ENCODE data around the gene PPP4R3A.
A peak's percentile ranks its signal among the peaks of the same experiment; 100 is the strongest.
"Not testable (repeated sequence)": the region's sequence is repeated elsewhere in the genome, so short reads cannot be mapped to it uniquely, and the experiment has no call there.

The PPP4R3A gene

DNA sequence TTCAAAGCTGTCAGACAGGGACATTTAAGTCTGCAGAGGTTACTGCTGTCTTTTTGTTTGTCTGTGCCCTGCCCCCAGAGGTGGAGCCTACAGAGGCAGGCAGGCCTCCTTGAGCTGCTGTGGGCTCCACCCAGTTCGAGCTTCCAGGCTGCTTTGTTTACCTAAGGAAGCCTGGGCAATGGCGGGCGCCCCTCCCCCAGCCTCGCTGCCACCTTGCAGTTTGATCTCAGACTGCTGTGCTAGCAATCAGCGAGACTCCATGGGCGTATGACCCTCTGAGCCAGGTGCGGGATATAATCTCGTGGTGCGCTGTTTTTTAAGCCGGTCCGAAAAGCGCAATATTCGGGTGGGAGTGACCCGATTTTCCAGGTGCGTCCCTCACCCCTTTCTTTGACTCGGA, 73.8 kb downstream of the PPP4R3A start:
- DNase-seq (ENCODE audit: low spot score): not testable (repeated sequence)

DNA sequence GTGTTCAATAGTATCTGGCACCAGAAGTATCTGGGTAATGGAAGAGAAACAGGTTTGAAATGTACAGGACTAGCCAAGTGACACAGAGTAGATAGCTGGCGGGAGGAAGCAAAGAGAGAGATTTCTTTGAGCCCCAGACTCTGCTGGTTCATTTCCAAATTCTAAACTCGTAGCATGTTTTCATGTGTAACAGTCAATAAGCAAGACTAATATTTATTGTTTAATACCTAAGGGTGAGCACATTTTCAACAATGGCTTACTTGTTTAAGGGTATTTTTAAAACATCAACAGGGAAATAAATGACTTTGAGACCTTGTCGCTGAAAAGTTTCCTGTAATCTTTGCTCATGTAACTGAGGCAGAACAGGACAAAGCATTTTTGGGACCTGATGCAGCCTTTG, 80.7 kb downstream of the PPP4R3A start:
- DNase-seq (ENCODE audit: low spot score): no peak

DNA sequence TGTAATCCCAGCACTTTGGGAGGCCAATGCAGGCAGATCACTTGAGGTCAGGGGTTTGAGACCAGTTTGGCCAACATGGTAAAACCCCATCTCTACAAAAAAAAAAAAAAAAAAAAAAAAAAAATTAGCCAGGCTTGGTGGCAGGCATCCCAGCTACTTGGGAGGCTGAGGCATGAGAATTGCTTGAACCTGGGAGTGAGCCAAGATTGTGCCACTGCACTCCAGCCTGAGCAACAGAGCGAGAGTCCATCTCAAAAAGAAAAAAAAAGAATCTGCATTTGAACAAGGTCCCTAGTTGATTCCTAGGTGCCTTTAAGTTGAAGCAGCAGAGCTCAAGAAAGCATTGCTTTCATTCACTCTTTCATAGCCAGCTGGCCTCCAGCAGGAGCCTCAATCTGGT, 81.2 kb downstream of the PPP4R3A start:
- not testable (repeated sequence) for DNase-seq (ENCODE audit: low spot score)

DNA sequence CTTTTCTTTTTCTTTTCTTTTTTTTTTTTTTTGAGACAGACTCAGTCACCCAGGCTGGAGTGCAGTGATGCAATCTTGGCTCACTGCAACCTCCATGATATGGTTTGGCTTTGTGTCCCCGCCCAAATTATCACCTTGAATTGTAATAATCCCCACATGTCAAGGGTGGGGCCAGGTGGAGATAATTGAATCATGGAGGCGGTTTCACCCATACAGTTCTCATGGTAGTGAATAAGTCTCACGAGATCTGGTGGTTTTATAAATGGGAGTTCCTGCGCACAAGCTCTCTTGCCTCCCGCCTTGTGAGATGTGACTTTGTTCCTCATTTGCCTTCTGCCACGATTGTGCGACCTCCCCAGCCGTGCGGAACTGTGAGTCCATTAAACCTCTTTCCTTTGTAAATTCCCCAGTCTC, 84.6 kb downstream of the PPP4R3A start:
- not testable (repeated sequence) for DNase-seq (ENCODE audit: low spot score)

DNA sequence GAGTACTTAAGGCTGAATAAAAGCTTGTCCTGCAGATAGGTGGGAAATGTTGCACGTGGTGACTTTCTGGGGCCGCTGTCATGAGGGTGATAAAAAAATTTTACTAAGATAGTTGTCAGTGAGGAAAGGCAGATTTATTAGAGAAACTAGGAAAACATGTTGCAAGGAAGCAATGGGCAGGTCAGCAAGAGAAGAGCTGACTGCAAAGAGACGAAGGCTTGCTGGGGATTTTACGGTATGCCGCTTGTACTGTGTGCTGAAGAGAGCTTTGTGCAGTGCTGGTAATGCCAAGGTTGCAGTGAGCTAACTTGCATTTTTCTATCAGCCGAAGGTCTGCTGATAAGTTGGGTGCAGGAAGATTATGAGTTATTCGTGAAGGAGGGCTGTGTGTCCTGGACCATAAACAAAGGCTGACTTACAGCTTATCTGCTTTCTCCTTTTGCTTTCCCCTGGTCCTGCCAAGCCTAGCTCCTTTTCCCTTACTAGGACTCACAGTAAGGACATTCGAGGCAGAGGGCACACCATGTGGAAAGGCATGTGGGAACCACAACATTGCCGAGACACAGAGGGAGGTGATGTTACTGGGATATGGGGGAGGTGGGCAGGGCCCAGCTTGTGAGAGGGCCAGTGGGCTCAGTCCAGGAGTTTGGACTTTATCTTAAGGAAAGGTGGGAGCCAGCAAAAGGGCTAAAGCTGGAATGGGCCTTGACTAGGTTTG, 85.1 kb downstream of the PPP4R3A start:
- DNase-seq (ENCODE audit: low spot score): no peak

DNA sequence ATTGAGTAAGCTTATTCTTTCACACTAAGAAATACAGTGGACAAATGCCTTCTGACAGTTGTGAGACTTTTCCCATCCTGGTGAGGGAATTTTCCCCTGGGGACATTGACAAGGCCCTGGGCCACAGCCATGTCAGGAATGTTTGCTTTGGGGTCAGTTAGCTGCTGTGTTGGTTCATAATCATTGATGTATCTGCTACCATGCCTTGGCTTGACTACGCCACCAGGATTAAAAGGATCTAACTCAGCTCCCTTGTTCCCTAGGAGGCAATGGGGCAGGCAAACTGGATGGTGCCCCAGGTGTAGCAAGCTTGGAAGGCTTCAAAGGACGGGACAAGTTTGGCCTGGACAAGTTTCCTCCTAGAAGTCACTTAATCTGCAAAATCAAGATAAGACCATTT, 89.4 kb downstream of the PPP4R3A start:
- DNase-seq (ENCODE audit: low spot score): no peak

DNA sequence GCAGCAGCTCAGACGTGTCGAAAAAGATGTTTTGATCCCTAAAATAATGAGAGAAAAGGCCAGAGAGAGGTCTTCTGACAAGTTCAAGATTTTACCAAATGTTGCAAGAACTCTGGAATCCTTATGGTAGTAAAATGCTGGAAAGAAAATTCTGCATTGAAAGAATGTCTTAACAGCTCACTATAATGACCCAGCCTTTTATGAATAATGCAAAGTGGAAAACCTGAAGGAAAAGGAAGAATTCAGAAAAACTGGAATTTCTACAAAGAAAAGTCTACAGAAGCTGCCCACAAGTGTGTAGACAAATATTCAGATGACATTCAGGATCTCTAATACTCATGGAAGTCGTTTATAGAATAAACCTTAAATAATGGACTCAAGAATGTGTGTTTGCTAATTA, 90.7 kb downstream of the PPP4R3A start:
- DNase-seq (ENCODE audit: low spot score): no peak

DNA sequence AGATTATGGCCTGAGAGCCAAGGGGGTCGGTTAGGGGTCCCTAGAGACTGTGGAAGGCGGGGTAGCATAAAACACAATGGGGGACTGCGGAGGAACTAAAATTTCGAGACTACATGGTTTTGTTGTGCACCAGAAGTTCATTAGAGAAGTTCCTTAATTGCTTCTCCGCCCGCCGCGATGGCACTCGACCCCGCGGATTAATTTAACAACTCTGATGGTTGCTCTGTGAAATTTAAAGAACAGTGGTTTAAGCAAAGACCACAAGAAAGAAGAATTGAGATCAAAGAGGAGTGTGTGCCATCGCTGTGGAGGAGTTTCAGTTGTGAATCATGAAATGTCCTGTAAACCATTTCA, 91.1 kb downstream of the PPP4R3A start:
- no peak for DNase-seq (ENCODE audit: low spot score)

DNA sequence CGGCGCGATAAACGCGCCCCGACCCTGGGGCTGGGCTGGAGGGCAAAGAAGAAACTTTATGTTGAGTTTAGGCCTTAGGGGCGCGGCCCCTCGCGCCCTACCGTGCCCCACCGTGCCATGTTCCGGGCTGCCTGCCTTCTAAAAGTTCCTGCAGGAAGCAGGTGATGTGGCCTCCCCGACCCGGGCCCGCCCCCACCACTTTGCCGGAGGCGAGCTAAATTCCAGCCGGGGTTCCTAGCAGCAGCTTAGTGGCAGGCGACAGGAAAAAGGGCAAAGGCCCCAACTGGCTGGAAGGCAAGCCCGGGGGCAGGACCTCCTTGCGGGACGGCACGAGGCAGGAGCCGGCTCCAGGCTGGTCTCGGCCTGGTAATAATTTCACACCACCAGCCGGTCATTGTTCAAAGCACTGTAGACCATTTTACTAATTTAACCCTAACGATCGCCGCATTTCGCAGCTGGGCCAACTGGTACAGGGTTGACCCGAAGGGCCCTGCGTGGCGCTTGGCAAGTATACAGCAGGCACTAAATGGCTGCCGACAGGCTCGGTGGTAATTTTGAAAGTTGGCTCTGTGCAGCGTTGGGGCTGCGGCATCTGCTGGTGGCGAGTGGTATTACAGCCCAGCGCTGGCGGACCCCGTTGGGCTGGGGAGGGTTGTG, 91.6 kb downstream of the PPP4R3A start:
- DNase-seq (ENCODE audit: low spot score): peak; percentile 59

DNA sequence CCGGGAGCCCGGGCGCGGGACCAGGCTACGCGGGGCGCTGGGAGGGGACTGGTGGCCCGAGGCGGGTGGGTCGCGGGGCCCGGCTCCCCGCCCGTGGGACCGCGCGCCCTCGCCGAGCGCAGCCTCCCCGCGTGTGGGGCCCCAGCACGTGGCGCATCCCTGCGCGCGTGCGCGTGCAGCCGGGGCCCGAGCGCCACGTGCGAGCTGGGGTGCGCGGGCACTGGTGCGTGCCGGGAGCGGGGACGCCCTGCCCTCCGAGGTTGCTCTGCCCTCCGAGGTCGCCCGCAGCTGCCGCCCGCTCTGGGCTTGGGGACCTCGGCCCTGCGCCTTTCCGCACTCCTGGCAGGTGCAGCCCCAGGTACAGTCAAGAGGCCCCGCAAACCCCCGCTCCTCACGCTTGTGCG, 92.1 kb downstream of the PPP4R3A start:
- DNase-seq (ENCODE audit: low spot score): peak; percentile 58

DNA sequence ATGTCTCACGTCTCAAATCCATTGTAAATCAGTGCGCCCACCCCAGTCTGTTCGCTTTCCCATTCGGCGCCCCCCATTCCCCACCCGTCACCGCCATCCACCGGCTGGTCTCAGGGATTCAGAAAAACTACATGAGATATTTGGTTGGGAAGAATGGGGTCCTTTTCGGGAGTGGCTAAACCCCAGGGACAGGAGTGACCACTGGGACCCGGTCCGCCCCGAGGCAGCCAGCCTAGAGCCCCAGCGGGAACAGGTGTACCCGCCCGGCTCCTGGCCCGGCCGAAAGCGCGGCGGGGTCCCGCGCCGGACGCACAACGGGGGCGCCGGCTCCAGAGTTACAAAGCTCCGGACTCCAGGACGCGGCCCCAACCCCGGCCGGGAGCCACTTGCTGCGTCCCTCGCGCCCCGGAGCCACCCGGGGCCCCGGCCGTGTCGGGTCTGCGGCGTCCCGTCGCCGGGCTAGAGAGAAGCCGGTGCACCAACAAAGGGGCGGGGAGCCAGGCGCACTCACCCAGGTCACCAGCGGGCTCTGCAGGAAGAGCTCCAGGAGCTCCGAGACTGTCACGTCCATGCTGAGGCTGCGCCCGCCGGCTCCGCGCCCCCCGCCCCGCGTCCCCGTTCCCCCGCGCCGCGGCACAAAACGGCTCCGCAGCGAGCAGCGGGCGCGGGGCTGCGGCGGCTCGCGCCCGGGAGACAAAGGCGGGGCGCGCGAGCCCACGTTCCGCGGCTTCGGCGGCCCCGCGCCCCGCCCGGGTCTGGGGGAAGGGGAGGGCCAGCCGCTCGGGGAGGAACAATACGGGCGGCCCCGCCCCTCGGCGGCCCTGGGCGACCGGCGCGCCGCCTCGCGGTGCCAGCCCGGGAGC, 92.8 kb downstream of the PPP4R3A start, which contains the start of gene CCDC88C:
Gene CCDC88C, minus strand, starts transcription at position 701 of the 863 bp plus-strand sequence. Its CDS starts 130 bp downstream, at position 571.
- DNase-seq (ENCODE audit: low spot score): peak; percentile 84

DNA sequence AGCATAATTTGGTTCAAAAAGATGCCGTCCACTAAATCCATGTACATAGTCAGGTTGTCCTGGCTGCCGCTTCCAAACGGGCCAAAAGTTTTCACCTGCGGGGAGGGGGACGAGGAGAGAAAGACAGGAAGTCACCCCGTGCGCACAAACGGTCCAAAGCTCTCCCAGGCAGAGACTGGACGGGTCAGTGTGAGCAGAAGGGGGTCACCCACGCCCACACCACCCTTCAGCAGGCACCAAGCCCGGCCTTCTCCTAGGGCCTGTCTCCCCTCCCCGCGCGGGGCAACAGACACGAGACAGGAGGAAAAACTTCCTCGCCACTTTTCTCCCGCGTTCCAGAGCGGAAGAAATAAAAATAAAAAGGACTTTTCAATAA, 93.4 kb downstream of the PPP4R3A start:
- peak; percentile 24 for DNase-seq (ENCODE audit: low spot score)

DNA sequence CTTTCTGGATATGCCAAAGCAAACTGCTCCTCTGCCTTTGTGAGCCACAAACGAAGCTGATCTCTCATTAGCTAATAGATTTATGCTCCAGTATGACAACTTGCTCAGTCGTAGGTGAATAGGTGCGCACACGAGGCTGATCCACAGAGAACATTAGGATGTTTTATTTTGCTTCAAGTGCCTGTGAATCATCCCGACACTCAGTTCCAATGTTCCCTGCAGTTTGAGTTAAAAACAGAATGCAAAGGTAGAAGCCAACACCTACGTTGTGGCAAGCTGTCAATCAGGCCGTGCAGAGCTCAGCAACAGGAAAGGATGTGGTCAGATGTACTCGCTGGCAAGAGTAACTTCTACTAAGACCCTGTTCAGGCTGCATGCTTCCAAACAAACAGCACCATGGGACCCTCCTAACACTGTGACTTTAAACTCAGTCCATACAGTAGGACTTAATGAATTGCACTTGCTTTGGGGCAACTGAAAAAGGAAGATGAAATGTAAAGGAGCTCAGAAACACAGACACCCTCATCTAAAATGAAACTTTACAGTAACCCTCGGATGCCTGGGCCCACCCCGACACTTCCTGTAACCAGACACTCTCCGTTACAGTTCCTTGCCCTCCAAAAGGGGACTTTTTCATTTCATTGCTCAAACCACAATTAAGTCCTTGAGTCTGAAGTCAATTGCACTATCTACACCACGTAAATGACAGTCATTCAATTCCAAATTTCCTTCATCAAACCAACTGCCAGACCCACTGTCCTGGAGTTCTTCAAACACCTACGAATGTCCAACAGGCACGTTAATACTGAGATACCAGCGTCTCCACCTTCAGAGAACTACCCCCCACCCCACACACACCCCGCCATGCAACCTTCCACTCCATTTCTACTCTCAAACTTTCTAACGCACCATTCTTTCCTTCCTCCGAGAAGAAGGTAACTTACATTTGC, 94.0 kb downstream of the PPP4R3A start:
- peak; percentile 18 for DNase-seq (ENCODE audit: low spot score)

DNA sequence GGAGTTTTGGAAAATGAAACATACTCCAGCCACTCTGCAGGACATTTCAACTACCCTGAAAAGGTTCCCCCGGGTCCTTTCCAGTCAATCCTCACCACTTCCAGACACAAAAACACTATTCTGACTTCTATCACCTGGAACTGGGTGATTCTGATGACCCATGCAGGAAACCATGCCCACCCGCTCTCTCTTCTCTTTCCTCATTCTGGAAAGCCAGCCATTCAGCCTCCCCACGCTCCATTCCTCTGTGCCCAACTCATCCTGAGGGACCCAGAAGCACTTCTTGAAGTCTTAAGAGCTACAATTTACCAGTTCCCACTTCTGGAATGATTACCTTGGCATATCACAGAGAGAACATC, 95.7 kb downstream of the PPP4R3A start:
- DNase-seq (ENCODE audit: low spot score): no peak

DNA sequence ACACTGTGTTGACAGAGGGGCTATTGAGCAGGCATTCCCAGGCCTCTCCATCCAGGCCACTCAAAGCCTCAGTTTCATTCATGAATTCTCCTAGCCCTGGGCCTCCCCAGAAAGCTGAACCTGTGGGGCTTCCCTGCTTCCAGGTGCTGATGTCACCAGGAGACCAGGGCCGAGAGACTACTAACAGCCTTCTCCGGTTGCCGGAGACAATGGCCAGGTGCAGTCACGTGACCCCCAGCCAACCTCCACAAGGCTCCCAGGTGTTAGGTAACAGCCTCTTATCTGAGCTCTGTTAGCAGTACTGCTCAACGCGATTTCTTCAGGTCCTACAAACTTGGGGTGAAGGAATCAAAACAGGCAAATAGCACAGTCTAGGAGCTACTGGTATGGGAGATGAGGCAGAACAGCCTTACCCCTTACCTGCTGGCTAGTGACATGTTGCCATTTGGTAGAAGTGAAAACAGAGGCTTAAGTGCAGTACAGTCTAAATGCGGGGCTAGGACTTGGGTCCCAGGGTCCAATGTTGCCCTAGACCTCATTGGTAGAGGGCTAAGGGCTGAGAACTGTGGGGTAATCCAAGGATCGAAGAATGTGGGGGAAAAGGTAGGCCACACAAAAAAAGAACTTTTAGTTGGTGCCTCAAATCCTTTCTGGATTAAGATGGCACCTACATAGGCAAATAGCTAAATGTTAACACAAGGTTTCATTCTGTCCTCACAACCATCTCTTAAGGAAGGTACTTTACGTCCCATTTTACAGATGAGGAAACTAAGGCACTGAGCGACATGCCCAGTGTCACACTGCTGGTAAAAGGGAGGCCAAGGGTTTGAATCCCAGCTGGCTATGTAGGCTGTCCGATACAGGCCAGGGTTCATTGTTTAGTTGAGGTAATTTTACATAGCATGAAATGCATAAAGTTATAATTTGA, 96.3 kb downstream of the PPP4R3A start:
- peak; percentile 84 for DNase-seq (ENCODE audit: low spot score)

DNA sequence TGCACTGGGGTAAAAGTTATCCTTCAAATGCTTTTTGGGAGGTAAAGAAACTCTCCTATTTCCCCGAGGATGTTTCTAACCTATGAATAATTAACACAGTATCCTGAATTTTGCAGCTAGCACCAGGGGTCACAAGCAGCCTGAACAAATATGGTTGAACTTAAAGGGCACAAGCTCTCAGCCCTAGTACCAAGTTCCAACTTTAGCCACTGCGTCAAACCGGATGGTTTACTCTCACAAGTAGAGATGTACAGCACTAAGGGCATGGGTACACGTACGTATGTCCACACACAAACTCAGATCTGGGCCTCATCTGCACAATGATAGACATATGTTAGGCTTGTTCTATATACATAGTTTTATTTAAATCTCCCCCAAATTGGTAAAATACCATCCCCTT, 97.2 kb downstream of the PPP4R3A start:
- no peak for DNase-seq (ENCODE audit: low spot score)

DNA sequence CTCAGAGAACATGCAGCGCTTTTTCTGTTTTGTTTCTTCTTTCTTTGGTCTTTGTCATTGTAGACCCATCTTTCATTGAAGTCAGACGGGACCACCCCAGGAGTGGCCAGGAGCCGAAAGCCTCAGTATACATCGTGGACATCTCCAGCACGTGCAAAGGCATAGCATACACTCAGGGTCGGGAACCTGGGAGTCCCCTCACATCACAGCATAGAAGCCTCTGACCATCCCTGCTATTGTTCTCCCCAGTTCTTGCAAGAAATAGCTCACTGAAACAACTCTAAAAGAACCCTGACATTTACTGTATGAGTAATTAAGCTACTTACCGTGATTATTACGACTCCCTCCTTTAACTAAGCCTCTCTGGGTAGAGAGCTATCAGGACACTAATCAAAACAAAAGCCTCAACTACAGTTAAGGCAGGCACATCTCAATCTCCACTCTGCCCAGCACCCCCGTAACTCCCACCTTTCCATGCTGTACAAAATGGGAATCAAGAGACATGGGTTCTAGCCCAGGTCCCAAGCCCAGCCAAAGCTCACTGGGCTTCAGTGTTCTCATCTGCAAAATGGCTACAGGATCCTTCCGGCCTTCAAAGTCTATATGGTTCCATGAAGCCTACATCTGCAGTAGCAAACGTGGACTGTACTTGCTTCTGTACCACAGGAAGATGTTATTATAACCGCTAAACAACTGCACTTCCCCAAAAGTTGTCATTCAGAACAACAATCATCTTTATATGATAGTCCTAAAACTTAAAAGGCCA, 99.2 kb downstream of the PPP4R3A start:
- no peak for DNase-seq (ENCODE audit: low spot score)

DNA sequence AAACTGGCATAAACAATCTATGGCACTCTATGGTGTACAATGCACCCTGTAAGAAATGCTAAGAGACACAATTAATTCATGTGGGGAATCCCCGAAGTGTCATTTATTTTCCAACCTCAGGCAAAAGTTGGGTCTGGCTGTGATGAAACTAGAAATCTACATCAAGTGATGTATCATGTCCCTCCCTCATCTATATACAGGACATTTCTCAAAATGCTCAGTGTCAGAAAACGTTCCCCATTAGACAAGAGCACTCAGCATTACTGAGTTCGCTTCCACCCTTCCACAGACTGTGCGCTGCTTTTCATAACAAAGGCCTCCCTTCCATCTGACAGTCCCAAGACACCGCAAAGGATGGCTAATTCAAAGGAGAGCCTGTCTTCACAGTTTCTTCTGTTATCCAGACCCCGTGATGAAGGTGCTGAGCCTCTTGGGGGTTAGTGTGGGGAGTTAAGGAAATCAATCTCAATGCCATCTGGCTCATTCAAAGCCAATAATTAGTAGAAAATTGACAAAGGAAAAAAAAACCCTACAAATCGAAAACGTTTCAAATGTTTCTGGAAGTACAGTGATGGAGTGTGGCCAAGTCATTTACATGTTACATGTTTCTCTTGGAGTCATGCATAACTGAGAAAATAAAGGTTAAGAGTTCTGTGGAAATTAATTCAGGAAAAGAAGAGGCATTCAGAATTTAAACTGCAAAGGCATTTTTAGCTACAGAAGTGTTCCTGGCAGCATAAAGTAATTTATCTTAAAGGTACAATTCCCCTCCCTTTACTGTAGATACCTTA, 100.0 kb downstream of the PPP4R3A start:
- no peak for DNase-seq (ENCODE audit: low spot score)

DNA sequence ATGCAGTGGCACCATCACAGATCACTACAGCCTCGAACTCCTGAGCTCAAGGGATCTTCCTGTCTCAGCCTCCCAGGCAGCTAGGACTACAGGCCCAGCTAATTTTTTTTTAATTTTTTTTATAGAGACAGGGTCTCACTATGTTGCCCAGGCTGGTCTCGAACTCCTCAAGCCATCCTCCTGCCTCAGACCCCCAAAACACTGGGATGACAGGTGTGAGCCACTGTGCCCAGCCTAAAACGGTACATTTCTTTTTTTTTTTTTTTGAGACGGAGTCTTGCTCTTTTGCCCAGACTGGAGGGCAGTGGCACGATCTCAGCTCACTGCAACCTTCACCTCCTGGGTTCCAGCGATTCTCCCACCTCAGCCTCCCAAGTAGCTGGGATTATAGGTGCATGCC, 100.9 kb downstream of the PPP4R3A start:
- not testable (repeated sequence) for DNase-seq (ENCODE audit: low spot score)
